Measurements from ENCODE around the gene GNAT1. TPM values are rescaled to one million over a fixed set of nuclear protein-coding genes. Genes with fewer than 3 reads are reported as not detected.

The GNAT1 gene
- total and polyA plus RNA-seq, 2 donors (not counting 1 experiment from before 2014, with no cell fraction given) = not detected

- Histone ChIP-seq H3K36me3 (replicated peaks in 1 of 2; ENCODE audit: control extremely low read depth in 1 of 2, control insufficient read depth in 1 of 2, extremely low read depth in 1 of 2, insufficient read depth in 2 of 2, low read length in 1 of 2) (no peaks in the 10 kb centered on the region), H3K9ac (ENCODE audit: low read length) (peak overlapping the region; percentile 68), H4K20me1 (ENCODE audit: control insufficient read depth, insufficient read depth, low read length, poor library complexity, severe bottlenecking) (no peaks in the 10 kb centered on the region), H3K9me3 (ENCODE audit: control extremely low read depth in 1 of 3, control insufficient read depth in 2 of 3, insufficient read depth in 1 of 3, low read length in 2 of 3) (no peaks in the 10 kb centered on the region), H3K4me2 (replicated peaks; ENCODE audit: low read depth, low read length, poor library complexity, severe bottlenecking) (peak overlapping the region; percentile 97), H3K4me1 (ENCODE audit: control insufficient read depth in 2 of 2, insufficient read depth in 2 of 2, low read length in 2 of 2) (peaks cover 25 to 51% of the 10 kb centered on the region in 2 donors), H2AFZ (ENCODE audit: insufficient read depth, low read depth, low read length, poor library complexity, severe bottlenecking) (peak overlapping the region; percentile 91), H3K4me3 (ENCODE audit: control extremely low read depth in 1 of 5, extremely low read depth in 1 of 5, insufficient read depth in 1 of 5, low read depth in 2 of 5, low read length in 4 of 5) (peak overlapping the region; percentile 52 to 82 (median 69)), H3K27me3 (replicated peaks in 1 of 4; ENCODE audit: control extremely low read depth in 1 of 4, control insufficient read depth in 3 of 4, insufficient read depth in 4 of 4, low read length in 3 of 4) (no peaks in the 10 kb centered on the region), H3K27ac (ENCODE audit: low read length in 2 of 2) (peak overlapping the region; percentile 33 to 47), H3K79me2 (ENCODE audit: control insufficient read depth, insufficient read depth, low read length) (peaks cover 33% of the 10 kb centered on the region)
- TF ChIP-seq, protein P1, sequence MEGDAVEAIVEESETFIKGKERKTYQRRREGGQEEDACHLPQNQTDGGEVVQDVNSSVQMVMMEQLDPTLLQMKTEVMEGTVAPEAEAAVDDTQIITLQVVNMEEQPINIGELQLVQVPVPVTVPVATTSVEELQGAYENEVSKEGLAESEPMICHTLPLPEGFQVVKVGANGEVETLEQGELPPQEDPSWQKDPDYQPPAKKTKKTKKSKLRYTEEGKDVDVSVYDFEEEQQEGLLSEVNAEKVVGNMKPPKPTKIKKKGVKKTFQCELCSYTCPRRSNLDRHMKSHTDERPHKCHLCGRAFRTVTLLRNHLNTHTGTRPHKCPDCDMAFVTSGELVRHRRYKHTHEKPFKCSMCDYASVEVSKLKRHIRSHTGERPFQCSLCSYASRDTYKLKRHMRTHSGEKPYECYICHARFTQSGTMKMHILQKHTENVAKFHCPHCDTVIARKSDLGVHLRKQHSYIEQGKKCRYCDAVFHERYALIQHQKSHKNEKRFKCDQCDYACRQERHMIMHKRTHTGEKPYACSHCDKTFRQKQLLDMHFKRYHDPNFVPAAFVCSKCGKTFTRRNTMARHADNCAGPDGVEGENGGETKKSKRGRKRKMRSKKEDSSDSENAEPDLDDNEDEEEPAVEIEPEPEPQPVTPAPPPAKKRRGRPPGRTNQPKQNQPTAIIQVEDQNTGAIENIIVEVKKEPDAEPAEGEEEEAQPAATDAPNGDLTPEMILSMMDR (IDR thresholded peaks at IDR 0.05) = no peak
- TF ChIP-seq EZH2 (IDR thresholded peaks at IDR 0.05; ENCODE audit: borderline replicate concordance, insufficient read depth, low read depth, low read length, poor library complexity, severe bottlenecking) = no peak
- ATAC-seq (ENCODE audit: low read depth) (peak; percentile 2), DNase-seq (no peak)
- WGBS (ENCODE audit: insufficient coverage) = 0% methylated on average over 40 of the region's 40 CpGs
- intact Hi-C loops (cut with micrococcal nuclease) = loop anchor here (1.0 to 5.0 kb wide), 10 partner anchors 8 to 425 kb away; partner anchors contain the start of genes IFRD2, INKA1, RBM5 and SEMA3F
- Mint-ChIP-seq H3K27ac (peak overlapping the region; percentile 88), H3K4me3 (peak overlapping the region; percentile 96), H3K4me1 (peaks cover 45% of the 10 kb centered on the region), H3K9me3 (ENCODE audit: insufficient read depth) (no peaks in the 10 kb centered on the region), H3K27me3 (peaks cover 4% of the 10 kb centered on the region)
- POLR2A ChIA-PET = interaction anchor here (0.6 to 3.1 kb wide), 11 partner anchors 9 to 366 kb away, joined by 3 to 16 read pairs (median 5); partner anchors contain the start of gene GNAI2
- CTCF ChIA-PET = interaction anchor here (0.7 to 22.2 kb wide), 17 partner anchors 10 to 110 kb away, joined by 3 to 596 read pairs (median 7); partner anchors contain the start of genes GNAI2, GNAT1 and IFRD2
Observed at GRCh38 chr3:50226888-50227389, 35.5 kb downstream of the GNAT1 start.
